Skeletal muscle tissue (tissue), 4 donors: Measurements from ENCODE around the gene RIPPLY1. TPM values are rescaled to one million over a fixed set of nuclear protein-coding genes. Genes with fewer than 3 reads are reported as not detected.
"Not testable (repeated sequence)": the region's sequence is repeated elsewhere in the genome, so short reads cannot be mapped to it uniquely, and the experiment has no call there.

Source experiments
- H3K27ac ChIP-seq: one replicate; pipeline ENCODE4 v1.7.0; 2013; ENCODE audit warnings: mild to moderate bottlenecking, low read depth, low read length, inconsistent platforms
- H3K27me3 ChIP-seq, 3 donors: one replicate each; pipeline ENCODE4 v1.7.0; 2013; ENCODE audit warnings: low read length in 3 of 3; ENCODE audit not compliant: control insufficient read depth in 3 of 3, insufficient read depth in 3 of 3
- H3K36me3 ChIP-seq, 3 donors: one replicate each; pipeline ENCODE4 v1.7.0; 2013; ENCODE audit warnings: low read length in 3 of 3; ENCODE audit not compliant: control insufficient read depth in 3 of 3, insufficient read depth in 3 of 3
- H3K4me1 ChIP-seq, 3 donors: one replicate each; pipeline ENCODE4 v1.7.0; 2013; ENCODE audit warnings: low read length in 3 of 3, mild to moderate bottlenecking in 3 of 3; ENCODE audit not compliant: control insufficient read depth in 3 of 3, insufficient read depth in 3 of 3
- H3K4me3 ChIP-seq, 3 donors: one replicate each; pipeline ENCODE4 v1.7.0; 2013; ENCODE audit warnings: low read length in 3 of 3
- H3K9ac ChIP-seq, 3 donors: one replicate each; pipeline ENCODE4 v1.7.0; 2013; ENCODE audit warnings: low read length in 3 of 3, mild to moderate bottlenecking in 3 of 3, moderate library complexity in 2 of 3, low read depth in 1 of 3
- H3K9me3 ChIP-seq, 3 donors: one replicate each; pipeline ENCODE4 v1.7.0; 2013; ENCODE audit warnings: low read length in 3 of 3; ENCODE audit not compliant: control insufficient read depth in 3 of 3
- total RNA-seq: library from RNA; depleted of rRNA; stranded (reverse); fragments of >200 nt; gene quantifications from one replicate; pipeline ENCODE4 v1.2.3, GENCODE V29; 2014
- donor health status: Osteomylitis.

Gene RIPPLY1
- total RNA-seq, 1 donor from 2014 or later, result not detected

- H3K4me1 ChIP-seq, H3K36me3 ChIP-seq, H3K9me3 ChIP-seq, H3K27me3 ChIP-seq, H3K4me3 ChIP-seq, H3K27ac ChIP-seq, H3K9ac ChIP-seq: not testable (repeated sequence)
These were observed 30.3 kb downstream of the RIPPLY1 start for GRCh38 chrX:106872796-106873195.

GRCh38 chrX:106863697-106864096 is 39.4 kb downstream of the RIPPLY1 start:
- Histone ChIP-seq H3K9me3 (no peaks in the 10 kb centered on the region), H3K27me3 (peaks cover 0 to 13% (median 0%) of the 10 kb centered on the region in 3 donors), H3K27ac (no peak overlapping the region), H3K9ac (no peak overlapping the region), H3K4me1 (no peaks in the 10 kb centered on the region), H3K4me3 (no peak overlapping the region), H3K36me3 (no peaks in the 10 kb centered on the region)

GRCh38 chrX:106862972-106863688 is 40.0 kb downstream of the RIPPLY1 start:
- Histone ChIP-seq H3K4me3 (no peak overlapping the region), H3K36me3 (no peaks in the 10 kb centered on the region), H3K4me1 (no peaks in the 10 kb centered on the region), H3K27me3 (peaks cover 0 to 13% (median 0%) of the 10 kb centered on the region in 3 donors), H3K9ac (no peak overlapping the region), H3K9me3 (no peaks in the 10 kb centered on the region), H3K27ac (no peak overlapping the region)

Other genes starting within 250 kb of the RIPPLY1 start
- gene RNF128, start 176.6 kb downstream of the RIPPLY1 start, total RNA-seq, result under 0.01 TPM
- gene TBC1D8B, start 100.7 kb downstream of the RIPPLY1 start, total RNA-seq, result 8.4 TPM
- under 0.01 TPM for gene CLDN2, start 17.1 kb upstream of the RIPPLY1 start, total RNA-seq
- gene MORC4, start 96.9 kb upstream of the RIPPLY1 start, total RNA-seq, result 34.4 TPM
- gene RBM41, start 215.5 kb upstream of the RIPPLY1 start, total RNA-seq, result 8.9 TPM